Liver (tissue), 3 donors: ENCODE measurements around the gene INO80C.

Experiments
- EGR1 ChIP-seq, 2 donors: IDR thresholded peaks; 2 replicates each; pipeline ENCODE4 v1.6.1; 2016 to 2018; ENCODE audit warnings: antibody characterized with exemption in 2 of 2, low read depth in 2 of 2
- GABPA ChIP-seq, 2 donors: IDR thresholded peaks in 1 of 2; conservative IDR thresholded peaks in 1 of 2; 2 replicates each; pipeline ENCODE4 v1.6.1; 2016; ENCODE audit warnings: antibody characterized with exemption in 2 of 2, mild to moderate bottlenecking in 1 of 2, moderate library complexity in 1 of 2
- JUND ChIP-seq, 2 donors: IDR thresholded peaks; 2 replicates each; pipeline ENCODE4 v1.6.1; 2016; ENCODE audit warnings: antibody characterized with exemption in 2 of 2
- RAD21 ChIP-seq, 2 donors: IDR thresholded peaks; 2 replicates each; pipeline ENCODE4 v1.6.1; 2016; ENCODE audit warnings: antibody characterized with exemption in 2 of 2, mild to moderate bottlenecking in 2 of 2
- YY1 ChIP-seq: IDR thresholded peaks from 2 replicates; pipeline ENCODE4 v1.6.1; 2016; ENCODE audit warnings: antibody characterized with exemption, mild to moderate bottlenecking
- TF ChIP-seq, protein P1 (sequence below): fragments of 150-350 bp; IDR thresholded peaks from 2 replicates; pipeline ENCODE4 v1.5.1; 2017; ENCODE audit warnings: improper control_type of control experiment, low read depth, low read length; ENCODE audit not compliant: missing input control
- TF ChIP-seq, protein P2 (sequence below): IDR thresholded peaks from 2 replicates; pipeline ENCODE4 v1.6.1; 2016; ENCODE audit warnings: antibody characterized with exemption, mild to moderate bottlenecking
- donor health status: healthy.
- donor health status: healthy.

DNA sequence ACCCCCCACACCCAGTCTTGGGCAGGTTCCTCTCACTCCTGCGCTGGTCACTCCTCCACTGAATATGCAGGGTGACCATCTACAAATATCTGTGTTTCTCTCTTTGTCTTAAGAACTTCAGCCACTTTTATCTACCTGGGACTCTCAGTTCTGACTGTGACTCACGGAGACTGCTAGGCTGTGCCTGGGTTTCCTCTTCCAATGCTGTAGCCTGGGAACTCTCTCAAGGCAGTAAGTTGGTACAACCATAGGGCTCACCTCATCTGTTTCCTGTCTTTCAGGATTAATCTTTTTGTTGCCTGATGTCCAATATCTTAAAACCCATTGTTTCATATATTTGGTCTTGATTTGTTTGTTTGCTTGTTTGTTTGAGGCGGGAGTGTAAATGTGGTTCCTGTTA, 73.4 kb downstream of the INO80C start:
- no peak for TF ChIP-seq RAD21 (IDR thresholded peaks at IDR 0.05)
- no peak for TF ChIP-seq EGR1 (IDR thresholded peaks at IDR 0.05; ENCODE audit: low read depth in 2 of 2)
- TF ChIP-seq, protein P1, sequence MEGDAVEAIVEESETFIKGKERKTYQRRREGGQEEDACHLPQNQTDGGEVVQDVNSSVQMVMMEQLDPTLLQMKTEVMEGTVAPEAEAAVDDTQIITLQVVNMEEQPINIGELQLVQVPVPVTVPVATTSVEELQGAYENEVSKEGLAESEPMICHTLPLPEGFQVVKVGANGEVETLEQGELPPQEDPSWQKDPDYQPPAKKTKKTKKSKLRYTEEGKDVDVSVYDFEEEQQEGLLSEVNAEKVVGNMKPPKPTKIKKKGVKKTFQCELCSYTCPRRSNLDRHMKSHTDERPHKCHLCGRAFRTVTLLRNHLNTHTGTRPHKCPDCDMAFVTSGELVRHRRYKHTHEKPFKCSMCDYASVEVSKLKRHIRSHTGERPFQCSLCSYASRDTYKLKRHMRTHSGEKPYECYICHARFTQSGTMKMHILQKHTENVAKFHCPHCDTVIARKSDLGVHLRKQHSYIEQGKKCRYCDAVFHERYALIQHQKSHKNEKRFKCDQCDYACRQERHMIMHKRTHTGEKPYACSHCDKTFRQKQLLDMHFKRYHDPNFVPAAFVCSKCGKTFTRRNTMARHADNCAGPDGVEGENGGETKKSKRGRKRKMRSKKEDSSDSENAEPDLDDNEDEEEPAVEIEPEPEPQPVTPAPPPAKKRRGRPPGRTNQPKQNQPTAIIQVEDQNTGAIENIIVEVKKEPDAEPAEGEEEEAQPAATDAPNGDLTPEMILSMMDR: no peak
- no peak for TF ChIP-seq JUND (IDR thresholded peaks at IDR 0.05)
- TF ChIP-seq, protein P2, sequence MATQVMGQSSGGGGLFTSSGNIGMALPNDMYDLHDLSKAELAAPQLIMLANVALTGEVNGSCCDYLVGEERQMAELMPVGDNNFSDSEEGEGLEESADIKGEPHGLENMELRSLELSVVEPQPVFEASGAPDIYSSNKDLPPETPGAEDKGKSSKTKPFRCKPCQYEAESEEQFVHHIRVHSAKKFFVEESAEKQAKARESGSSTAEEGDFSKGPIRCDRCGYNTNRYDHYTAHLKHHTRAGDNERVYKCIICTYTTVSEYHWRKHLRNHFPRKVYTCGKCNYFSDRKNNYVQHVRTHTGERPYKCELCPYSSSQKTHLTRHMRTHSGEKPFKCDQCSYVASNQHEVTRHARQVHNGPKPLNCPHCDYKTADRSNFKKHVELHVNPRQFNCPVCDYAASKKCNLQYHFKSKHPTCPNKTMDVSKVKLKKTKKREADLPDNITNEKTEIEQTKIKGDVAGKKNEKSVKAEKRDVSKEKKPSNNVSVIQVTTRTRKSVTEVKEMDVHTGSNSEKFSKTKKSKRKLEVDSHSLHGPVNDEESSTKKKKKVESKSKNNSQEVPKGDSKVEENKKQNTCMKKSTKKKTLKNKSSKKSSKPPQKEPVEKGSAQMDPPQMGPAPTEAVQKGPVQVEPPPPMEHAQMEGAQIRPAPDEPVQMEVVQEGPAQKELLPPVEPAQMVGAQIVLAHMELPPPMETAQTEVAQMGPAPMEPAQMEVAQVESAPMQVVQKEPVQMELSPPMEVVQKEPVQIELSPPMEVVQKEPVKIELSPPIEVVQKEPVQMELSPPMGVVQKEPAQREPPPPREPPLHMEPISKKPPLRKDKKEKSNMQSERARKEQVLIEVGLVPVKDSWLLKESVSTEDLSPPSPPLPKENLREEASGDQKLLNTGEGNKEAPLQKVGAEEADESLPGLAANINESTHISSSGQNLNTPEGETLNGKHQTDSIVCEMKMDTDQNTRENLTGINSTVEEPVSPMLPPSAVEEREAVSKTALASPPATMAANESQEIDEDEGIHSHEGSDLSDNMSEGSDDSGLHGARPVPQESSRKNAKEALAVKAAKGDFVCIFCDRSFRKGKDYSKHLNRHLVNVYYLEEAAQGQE: no peak
- no peak for TF ChIP-seq GABPA (IDR thresholded peaks at IDR 0.05 in 1 of 2, conservative IDR thresholded peaks at IDR 0.05 in 1 of 2)
- TF ChIP-seq YY1: no peak
